Measurements from ENCODE around the gene ACAP3. TPM values are rescaled to one million over a fixed set of nuclear protein-coding genes. Genes with fewer than 3 reads are reported as not detected.
A peak's percentile ranks its signal among the peaks of the same experiment; 100 is the strongest.

The ACAP3 gene
- total RNA-seq, 1 donor from 2014 or later: 50.6 TPM

- Histone ChIP-seq H3K4me3 (no peak overlapping the region), H3K27me3 (ENCODE audit: low read depth) (peaks cover 29% of the 10 kb centered on the region), H3K36me3 (no peaks in the 10 kb centered on the region), H3K27ac (no peak overlapping the region), H3K9me3 (no peaks in the 10 kb centered on the region), H3K4me1 (peaks cover 4% of the 10 kb centered on the region)
- DNase-seq (peak; percentile 43), ATAC-seq (no peak)
- intact Hi-C loops (cut with DNase I): no loop called here
- no peak for TF ChIP-seq CTCF (IDR thresholded peaks at IDR 0.05)
These were observed 21.1 kb downstream of the ACAP3 start for GRCh38 chr1:1286313-1287261.

GRCh38 chr1:1285611-1286311 lies 22.0 kb downstream of the ACAP3 start:
- H3K27ac ChIP-seq: no peak overlapping the region
- H3K27me3 ChIP-seq (ENCODE audit: low read depth): peaks cover 29% of the 10 kb centered on the region
- no peak for TF ChIP-seq CTCF (IDR thresholded peaks at IDR 0.05)
- intact Hi-C loops (cut with DNase I): no loop called here
- no peak overlapping the region for H3K4me3 ChIP-seq
- no peaks in the 10 kb centered on the region for H3K36me3 ChIP-seq
- DNase-seq: peak; percentile 42
- ATAC-seq: no peak
- no peaks in the 10 kb centered on the region for H3K9me3 ChIP-seq
- H3K4me1 ChIP-seq: peaks cover 5% of the 10 kb centered on the region

- Histone ChIP-seq H3K4me3 (no peak overlapping the region), H3K27ac (no peak overlapping the region), H3K9me3 (no peaks in the 10 kb centered on the region), H3K27me3 (ENCODE audit: low read depth) (peaks cover 29% of the 10 kb centered on the region), H3K4me1 (peaks cover 5% of the 10 kb centered on the region), H3K36me3 (no peaks in the 10 kb centered on the region)
- TF ChIP-seq CTCF (IDR thresholded peaks at IDR 0.05): no peak
- DNase-seq: no peak
- no peak for ATAC-seq
- intact Hi-C loops (cut with DNase I): no loop called here
These were observed 22.6 kb downstream of the ACAP3 start for GRCh38 chr1:1285102-1285571.

- ATAC-seq: no peak
These were observed 23.3 kb downstream of the ACAP3 start for GRCh38 chr1:1284221-1285101.

More at GRCh38 chr1:1284221-1285101, 23.3 kb downstream of the ACAP3 start:
- intact Hi-C loops (cut with DNase I): no loop called here
- Histone ChIP-seq H3K27me3 (ENCODE audit: low read depth) (peaks cover 29% of the 10 kb centered on the region), H3K4me1 (peaks cover 5% of the 10 kb centered on the region), H3K27ac (no peak overlapping the region), H3K4me3 (no peak overlapping the region), H3K9me3 (no peaks in the 10 kb centered on the region), H3K36me3 (no peaks in the 10 kb centered on the region)
- TF ChIP-seq CTCF (IDR thresholded peaks at IDR 0.05): no peak
- DNase-seq: peak; percentile 28

Data from lower lobe of right lung (tissue), 2 donors.